Tibial nerve (tissue), 3 donors: ENCODE results near the gene RASA1.

Experiments used
- CTCF ChIP-seq, 5 experiments: fragments of 200-600 bp in 3 of 5; fragments of 450-650 bp in 2 of 5; sonication (generic) in 3 of 5; IDR thresholded peaks; one replicate each; pipeline ENCODE4 v1.5.1; 2016 to 2019; ENCODE audit warnings: antibody characterized with exemption in 5 of 5, mild to moderate bottlenecking in 3 of 5, moderate library complexity in 2 of 5
- POLR2A ChIP-seq, 2 donors: fragments of 450-650 bp; IDR thresholded peaks; one replicate each; pipeline ENCODE4 v1.6.1; 2017; ENCODE audit warnings: antibody characterized with exemption in 2 of 2, mild to moderate bottlenecking in 2 of 2, moderate library complexity in 2 of 2

- TF ChIP-seq CTCF (IDR thresholded peaks at IDR 0.05) (no peak), POLR2A (IDR thresholded peaks at IDR 0.05) (no peak)
Observed at GRCh38 chr5:87313216-87313615, 45.5 kb downstream of the RASA1 start.
